HG03439 (cell line): ENCODE measurements around the gene SORCS3.

Source experiments
- ATAC-seq: cut with Tn5 transposase; IDR thresholded peaks from one replicate; pipeline ENCODE4 v1.9.1; 2021; ENCODE audit warnings: mild to moderate bottlenecking, moderate library complexity; ENCODE audit not compliant: unreplicated experiment

Gene SORCS3

DNA sequence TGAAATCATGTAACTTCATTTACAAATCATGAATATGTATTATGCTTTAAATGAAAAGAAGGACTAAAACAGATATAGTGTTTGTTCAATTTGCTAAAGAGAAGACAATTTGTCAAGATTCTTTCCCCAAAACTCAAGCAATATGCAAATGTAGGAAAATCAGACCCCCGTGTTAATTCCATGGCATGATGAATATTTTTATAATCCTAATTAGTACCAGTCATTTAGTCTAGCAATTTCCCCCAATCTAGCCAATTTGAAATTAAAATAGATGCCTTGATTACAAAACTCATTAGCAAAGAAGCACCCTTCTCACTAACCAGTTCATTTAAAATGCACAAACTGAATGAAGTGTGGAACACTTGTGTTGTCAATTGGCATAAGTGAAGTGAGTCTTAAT lies 347.6 kb downstream of the SORCS3 start:
- ATAC-seq: no peak

DNA sequence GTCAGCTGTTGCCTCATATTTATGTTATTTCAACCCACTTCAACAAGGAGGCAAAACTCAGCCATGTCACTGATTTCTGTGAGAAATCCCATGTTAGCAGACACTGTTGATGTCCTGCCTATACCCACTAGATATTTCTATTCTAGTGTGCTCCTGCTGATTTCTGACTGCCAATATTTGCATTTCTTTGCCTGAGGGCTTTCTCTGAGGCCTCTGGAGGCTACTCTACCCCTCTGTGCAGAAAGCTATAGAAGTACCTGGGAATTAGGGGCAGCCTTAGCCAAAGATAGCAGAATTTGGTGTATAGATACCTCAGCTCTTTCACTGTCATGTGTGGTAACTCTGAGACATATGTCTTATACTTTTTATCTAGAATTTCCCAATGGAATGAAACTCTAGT lies 348.8 kb downstream of the SORCS3 start:
- ATAC-seq: no peak

DNA sequence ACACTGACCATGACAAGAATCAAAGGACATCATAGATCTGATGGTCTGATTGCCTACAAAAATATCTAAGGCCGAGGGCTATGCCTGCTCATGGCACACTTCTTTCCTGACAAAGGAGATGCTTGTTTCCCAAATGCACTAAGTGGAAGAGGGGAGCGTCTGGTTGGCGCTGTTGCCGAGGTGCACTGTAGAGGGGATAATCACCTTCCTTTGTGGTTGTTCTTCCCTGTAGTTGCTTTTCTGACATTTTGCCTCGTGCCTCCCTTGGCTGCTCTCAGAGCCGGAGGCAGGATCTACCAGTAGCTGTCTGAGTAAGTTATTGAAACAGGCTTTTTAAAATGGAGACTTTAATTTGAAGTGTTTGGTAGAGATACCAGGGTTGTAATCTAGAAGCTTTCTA lies 352.0 kb downstream of the SORCS3 start:
- no peak for ATAC-seq

DNA sequence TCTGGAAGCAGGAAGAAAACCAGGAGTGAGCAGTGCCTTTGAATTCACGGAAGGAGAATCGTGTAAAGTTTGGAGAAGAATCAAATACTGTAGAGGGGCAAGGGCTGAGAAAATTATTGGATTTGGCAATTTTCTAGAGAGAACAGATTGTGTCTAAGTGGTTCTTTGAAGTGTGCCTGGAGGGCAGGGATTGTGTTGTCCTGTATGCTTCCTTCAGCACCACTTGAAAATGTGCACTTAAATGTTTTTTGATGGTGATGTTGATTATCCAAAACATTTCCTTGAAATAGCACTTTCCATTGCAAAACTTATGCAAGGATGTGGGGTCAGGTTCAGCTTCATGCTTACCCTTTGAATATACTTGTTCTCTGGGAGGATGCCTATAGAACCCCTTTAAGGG lies 360.2 kb downstream of the SORCS3 start:
- ATAC-seq: no peak

DNA sequence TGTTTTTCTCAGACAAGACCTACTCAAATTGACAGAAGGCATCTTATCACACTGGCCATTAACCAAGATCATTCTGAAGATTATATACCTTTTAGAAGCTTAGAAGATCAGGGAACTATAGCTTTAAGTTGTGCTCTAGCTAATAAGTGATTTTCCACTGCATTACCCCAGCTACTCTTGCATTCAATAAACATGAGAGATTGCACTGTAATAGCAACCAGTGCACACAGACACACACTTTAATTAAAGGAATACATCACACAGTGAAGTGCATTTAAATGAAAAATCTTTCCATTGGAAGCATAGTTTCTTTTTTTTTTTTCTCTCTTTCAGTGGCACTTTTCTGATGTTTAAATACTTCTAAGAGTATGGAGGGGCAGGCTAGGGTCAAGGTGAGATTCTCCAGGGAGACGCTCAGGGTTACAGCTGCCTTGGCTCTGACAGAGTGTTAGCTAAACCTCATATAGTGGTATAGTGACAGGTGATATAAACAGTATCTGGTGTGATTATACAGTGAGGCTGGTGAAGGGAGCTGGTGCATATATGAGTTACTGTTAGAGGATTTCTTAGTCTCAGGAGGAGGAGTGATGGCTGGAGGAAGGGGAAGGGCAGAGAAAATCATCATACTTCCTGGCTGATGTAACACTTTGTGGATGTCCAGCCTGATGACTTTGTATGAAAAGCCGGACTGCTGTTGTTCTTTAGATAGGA lies 369.5 kb downstream of the SORCS3 start:
- ATAC-seq: no peak

DNA sequence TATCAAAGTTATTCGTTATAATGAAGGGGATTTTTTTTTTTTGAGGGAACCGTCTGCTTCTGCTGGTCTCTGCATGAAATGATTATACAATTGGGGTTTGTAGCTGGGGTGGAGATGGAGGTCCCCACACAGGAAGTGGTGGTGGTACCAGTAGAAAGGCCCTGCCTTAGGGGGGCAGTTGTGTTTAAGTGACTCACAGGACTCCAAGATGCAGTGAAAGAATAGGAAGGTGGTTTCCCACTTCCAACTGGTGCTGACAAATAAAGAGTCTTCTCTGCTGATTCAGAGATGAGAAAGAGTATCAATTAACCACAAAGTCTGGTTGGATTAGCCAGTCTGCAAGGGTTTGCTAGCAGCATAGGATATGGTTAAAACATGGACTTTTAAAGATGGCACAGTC lies 376.0 kb downstream of the SORCS3 start:
- no peak for ATAC-seq

DNA sequence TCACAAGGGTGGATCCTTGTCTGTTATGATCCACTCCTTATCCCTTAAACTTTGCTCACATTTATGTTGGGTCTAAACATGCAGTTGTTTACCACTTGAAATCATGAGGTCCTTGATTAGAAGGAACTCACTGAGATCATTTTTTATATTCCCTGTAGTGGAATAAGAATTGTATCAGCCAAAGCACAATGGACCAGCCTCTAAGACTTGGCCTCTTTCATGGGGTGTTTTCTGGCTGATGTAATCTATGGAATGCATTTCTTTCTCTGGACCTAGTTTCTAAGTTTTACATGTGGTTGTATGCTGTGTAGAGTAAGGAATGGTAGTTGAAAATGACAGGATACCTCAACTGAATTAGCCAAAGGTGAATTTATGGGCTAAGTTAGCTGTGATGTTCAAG lies 376.6 kb downstream of the SORCS3 start:
- ATAC-seq: no peak

DNA sequence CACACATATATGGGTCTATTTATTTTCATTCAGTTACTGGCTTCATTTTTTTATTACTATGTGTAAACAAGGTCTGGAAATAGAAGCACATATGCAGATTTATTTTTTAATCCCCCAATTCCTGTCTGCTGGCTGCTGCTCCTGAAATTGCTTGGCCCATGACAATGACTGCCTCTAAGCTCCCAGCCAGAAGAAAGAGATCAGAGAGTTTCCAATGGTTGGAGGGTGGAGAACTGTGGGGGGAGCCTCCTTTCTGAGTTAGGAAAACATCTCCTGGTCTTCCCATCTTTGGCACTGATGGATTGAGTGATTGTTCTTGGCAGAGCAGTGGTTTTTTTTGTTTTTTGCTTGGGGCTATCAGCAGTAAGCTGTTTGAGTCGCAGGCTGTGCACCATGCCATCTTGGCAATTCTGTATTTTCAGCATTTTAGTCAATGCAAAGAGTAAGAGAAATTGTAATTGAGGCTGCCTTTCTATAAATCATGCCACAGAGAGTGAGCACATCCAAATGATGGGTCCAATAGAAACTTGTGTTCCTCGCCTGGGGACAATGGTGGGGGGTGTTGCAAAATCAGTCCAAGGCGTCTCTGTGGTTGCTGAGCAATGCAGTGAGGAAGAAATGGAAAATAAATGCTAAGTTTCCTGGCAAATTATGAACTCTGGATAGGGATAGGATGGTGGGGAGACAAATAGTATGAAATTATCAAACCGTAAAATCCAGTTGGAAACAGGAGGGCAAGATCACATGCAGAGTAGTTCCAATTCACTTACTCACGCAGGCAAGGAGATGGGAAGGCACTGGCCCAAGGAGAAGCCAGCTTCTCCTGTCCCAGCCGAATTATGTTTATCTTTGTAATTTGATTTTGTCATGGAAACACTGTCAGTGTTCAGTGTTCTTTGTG lies 382.4 kb downstream of the SORCS3 start:
- ATAC-seq: no peak

DNA sequence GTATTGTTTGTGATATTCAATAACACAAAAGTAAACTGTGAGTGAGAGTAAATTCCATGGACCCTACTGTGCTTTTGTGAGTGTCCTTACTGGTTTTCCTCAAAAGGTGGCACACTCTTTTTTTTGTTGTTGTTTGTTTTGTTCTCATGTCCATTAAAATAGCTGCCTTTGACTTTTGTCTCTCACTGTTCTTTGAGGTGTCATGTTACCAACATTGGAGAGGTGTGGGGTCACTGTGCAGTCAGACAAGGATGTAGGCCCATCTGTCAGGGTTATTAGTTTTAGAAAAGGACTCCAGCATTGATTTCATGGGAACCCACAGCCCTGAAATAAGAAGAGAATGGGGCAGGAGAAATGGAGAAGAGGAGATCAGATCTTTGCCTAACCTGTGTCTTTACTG lies 383.1 kb downstream of the SORCS3 start:
- ATAC-seq: no peak

DNA sequence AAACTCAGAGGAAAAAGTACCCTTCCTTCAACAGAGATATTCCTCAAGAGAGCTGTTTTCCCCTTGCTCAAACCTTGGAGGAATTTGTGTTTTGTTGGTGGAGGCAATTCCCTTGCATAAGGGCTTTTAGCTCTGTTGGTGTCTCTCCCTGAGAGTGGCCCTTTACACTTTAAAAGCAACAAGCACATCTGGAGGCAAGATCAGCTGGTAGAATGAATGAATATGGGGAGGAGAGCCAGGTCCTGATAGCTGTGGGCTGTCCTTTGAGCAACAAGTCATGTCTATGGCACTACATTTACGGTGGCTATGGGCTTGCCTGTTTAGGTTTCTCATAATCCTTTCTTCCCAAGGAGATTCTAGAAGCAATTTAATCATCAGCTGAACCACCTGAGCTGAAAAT lies 384.0 kb downstream of the SORCS3 start:
- ATAC-seq: no peak

DNA sequence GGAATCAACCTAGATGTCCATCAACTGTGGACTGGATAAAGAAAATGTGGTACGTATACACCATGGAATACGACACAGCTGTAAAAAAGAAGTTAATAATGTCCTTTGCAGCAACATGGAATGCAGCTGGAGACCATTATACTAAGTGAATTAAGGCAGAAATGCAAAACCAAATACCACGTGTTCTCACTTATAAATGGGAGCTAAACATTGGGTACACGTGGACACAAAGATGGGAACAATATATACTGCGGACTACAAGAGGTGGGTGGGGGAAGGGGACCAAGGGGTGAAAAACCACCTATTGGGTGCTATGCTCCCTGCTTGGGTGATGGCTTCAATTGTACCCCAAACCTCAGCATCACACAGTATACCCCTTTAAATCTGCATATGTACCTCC lies 385.5 kb downstream of the SORCS3 start:
- no peak for ATAC-seq

DNA sequence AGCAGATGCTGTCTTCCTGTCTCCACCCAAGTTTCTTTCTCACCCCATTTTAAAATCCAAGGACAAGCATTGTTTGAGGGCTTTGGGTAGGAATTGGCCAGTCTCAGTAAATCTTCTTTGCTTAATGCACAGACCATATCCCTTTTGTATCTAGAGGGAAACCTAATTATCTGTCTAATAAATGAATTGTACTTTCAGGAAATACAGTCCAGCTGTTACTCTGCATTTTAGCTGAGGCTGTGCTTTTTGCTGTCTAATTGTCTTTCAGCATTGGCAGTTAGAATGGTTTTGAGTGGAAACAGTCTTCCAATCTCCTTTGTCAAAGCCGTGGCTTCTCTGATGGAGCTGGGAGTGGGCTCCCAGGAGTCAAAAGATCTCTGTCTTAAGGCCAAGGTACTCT lies 388.2 kb downstream of the SORCS3 start:
- ATAC-seq: no peak

DNA sequence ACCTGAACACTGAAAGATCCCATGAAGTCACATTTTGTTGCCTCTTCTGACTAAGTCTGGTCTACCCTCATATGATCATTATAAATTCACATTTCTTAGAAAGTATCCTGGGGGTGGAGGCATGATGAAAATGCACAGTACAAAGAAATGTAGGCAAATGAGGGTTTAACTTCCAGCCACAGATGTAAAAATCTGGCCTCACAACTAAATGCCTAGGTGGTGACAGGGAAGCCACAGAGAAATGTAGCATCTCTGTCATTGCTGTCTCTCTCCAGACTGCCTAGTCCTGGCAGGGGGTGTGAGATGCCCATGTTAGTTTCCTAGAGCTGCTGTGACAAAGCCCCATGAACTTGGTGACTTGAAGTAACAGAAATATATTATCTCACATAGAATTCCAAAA lies 395.9 kb downstream of the SORCS3 start:
- no peak for ATAC-seq

DNA sequence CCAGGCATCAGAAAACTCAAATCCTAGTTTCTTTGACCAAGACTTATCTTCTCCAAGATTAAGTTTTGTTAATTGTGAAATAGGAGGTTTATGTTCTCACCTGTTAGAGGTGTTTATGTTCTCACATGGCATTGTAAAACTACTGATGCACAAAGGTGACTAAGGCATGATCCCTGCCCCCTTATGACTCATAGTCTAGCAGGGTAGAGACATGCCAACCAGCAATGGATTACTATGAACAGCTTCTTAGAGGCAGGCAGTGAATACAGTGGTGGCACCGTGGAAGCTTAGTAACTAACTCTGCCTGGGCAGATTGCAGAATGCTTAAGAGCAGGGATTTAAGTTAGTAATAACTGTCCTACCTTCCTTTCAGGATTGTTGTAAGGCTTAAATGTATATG lies 400.9 kb downstream of the SORCS3 start:
- ATAC-seq: no peak

DNA sequence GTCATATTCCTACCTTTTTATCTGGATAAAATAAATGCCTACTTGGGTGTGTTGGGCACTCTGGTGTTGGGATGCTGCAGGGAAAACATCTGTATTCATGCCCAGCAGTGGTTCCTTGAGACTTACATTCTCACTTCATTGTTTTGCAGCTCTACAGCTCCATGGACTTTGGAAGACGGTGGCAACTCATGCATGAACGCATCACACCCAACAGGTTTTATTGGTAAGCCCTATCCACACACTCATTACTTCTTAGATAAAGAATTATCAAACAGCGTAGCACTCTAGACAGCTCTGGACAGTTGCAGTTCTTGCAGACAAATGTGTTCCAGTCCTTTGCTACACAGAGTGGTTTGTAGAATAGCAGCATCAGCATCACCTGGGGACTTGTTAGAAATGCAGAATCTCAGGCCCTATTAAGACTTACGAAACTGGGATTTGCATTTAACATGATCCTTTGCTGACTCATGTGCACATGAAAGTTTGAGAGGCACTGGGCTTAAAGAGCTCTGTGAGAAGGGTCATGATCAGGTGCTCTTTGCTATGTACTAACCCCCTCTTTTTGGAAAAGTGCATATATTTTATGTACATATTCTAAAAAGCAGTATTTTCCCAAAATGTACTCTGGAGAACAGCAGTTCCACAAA lies 401.9 kb downstream of the SORCS3 start:
- ATAC-seq: no peak

DNA sequence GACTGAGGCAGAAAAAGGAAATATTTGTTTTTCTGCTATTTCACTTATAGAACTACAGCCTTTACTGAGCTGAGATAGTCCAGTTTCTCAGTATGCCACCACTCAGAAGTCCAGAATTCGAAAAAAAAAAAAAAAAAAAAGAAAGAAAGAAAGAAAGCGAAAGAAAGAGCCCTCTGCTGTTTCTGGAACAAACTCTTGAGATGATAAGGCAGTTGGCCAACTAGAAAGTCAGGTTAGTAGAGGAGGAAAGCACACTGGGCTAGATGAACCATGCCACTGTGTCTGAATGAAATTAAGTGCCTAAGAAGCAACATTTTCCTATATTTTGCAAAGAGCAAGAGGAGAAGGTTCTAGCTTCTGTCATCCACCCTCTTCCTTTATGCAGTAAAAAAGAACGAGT lies 403.8 kb downstream of the SORCS3 start:
- ATAC-seq: no peak

DNA sequence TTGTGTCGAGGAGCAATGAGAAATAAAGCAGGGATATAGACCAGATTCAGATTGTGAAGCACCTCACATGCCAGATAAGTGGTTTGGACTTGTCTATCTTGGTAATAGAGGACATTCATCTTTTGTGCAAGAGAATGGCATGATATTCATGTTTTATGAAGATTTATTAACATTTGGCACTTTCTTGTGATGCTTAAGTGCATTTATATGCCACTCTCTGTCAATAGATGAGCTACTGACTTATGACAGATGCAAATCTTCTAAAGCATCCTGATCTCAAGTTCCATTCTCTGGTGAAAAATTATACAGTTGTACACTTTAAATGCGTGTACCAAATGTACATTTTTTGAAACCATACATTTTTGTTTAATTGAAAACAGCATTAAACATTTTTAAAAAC lies 415.3 kb downstream of the SORCS3 start:
- no peak for ATAC-seq

DNA sequence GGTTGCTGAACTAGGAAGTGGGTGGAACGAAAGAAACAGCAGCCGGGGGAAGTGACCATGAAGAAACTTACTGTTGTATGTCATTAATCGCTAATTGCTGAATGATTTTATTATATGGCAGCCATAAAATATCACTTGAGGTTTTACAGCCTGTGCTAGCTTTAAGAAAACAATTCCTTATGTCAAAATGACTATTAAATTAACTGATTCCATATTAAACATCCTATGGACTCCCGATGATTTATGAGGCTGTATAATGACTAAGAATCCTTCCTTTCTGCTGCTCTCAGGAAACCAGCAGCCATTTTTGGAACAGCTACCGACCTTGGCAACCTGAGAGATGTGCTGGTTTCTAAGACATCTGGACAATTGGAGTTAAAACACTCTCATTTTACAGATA lies 421.9 kb downstream of the SORCS3 start:
- ATAC-seq: no peak

DNA sequence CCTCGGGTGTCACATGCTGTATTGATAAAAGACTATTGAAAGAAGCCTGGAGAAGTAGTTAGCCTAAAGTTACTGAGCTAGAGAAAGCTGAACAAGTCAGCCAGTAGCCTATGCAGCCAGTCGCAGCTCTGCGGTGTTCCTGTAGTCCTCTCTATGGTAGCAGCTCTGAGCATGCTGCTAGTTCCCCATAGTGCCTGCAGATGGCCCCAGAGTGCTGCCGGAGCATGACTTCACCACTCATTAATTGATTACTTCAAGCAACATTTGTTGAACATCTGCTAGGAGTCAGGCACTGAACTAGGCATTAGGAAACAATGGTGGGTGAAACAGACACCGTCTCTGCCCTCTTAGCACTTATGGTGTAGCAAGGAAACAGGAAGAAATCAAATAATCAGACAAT lies 422.7 kb downstream of the SORCS3 start:
- peak; percentile 67 for ATAC-seq

DNA sequence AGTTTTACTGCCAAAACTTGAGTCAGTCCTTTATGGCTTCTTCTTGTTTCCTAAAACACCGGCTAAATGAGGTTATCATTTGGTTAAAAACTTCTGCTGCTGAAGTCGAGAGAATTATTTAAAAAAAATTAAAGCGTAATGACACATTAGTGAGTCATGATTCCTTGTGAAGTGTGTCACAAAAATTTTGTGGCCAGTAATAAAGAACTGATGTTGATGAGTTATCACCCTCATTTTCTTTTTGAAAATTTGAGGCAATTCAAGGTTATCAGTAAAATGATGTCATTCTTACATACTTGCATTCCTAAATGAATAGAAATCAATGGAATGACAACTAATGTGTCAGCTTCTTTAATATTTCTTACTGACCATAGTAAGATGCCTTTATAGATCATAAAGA lies 427.4 kb downstream of the SORCS3 start:
- no peak for ATAC-seq

DNA sequence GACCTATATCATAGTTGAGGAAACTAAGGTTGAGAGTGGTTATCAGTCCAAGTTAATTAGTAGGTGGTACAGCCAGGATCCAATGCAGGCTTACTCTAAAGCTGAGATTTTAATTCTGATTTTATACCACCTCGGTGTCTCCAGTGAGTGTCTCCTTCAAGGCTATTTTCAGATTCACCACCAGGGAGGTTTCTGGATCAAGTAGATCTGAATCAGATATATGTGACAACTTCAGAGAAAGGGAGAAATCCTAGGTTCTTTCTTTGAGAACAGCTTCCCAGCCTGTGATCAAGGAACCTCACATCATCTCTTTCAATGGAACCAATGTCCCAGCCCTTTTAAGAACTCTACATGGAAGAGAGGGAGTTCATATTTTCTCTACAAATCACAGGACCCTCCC lies 429.2 kb downstream of the SORCS3 start:
- no peak for ATAC-seq

DNA sequence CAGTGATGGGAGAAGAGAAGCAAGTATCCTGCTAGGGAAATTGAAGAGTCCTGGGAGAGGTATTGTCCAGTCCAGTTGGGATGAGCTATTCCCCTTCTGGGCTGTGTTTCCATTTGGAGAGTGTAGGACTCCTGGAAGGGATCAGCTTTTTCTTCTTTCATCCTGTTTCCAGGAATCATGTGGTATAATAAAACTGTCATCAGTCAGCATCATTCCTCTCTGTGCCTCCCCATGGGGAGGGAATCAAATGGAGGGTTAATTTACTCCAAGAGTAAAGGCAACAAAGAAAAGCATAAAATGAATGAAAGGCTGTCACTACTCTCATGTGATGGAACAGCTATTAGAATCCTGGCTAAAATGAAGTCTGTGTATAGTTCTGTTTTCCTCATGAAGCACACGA lies 429.9 kb downstream of the SORCS3 start:
- no peak for ATAC-seq
